NCI-H510A treated with DMSO at 0.1 percent for 48 hours (cell line): ENCODE measurements around the gene COL7A1.

Experiments used
- DNase-seq: peaks from one replicate; lab custom pipeline; 2025; lab: John Stamatoyannopoulos, UW

The COL7A1 gene

DNA sequence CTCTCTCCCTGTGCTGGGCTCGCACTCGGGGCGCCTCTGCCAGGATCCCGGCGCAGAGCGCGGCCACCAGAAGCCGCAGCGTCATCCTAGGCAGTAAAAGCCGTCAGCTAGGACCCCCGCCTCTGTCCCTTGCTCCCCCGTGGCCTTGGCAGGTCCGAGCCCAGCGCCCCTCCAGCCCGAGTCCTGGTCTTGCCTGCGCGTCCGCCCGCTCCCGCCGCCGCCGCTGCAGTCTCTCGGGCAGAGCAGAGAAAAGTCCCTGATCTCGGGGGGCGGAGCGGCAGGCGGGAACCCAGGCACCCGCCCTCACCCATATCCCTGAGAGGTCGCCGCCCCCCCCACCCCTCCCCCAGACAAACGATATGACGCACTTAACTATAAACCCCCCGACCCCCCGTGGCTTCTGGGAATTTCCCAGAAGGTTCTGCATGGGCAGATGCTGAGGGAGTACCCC lies at the start of gene COL7A1:
Gene COL7A1 (minus strand): TSS at position 255 of the 451 bp plus-strand sequence. CDS start 170 bp downstream, at position 85.
- DNase-seq, result no peak

DNA sequence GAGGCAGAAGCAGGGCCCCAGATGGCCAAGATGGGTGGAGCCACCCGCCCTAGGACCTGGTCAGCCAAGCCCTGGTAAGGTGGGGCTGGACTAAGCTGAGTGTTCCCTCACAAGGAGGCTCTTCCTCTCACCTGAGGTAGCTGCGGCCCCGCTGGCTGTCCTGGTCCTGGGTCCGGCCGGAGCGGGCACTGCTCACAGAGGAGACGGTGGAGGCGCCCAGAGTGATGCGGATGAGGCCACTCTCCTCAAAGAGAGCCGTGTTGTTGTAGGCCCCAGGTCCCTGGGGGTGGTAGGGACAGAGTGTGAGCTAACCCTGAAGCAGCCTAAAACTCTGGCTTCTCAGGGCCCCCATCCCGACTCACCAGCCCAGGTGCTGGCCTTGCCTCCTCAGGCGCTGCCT lies 47.5 kb upstream of the COL7A1 start:
- no peak for DNase-seq

DNA sequence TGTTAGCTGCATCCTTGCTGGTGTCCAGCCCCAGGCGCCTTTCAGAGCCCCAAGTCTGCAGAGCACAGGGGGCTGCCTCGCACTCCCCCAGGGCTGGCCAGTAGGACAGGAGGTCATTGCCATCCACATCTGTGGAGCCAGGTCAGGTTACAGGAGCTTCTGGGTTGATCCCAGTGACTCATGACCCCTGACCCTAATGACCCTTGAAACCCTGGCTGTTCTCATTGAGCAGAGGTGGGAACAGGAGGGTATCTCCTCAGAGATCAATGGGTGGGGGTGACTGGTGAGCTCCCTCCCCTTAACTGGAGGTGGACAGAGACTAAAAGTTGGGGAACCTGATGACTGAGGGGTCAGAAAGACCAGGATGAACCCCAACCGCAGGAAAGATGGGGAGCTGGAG lies 46.3 kb upstream of the COL7A1 start:
- DNase-seq, result no peak

DNA sequence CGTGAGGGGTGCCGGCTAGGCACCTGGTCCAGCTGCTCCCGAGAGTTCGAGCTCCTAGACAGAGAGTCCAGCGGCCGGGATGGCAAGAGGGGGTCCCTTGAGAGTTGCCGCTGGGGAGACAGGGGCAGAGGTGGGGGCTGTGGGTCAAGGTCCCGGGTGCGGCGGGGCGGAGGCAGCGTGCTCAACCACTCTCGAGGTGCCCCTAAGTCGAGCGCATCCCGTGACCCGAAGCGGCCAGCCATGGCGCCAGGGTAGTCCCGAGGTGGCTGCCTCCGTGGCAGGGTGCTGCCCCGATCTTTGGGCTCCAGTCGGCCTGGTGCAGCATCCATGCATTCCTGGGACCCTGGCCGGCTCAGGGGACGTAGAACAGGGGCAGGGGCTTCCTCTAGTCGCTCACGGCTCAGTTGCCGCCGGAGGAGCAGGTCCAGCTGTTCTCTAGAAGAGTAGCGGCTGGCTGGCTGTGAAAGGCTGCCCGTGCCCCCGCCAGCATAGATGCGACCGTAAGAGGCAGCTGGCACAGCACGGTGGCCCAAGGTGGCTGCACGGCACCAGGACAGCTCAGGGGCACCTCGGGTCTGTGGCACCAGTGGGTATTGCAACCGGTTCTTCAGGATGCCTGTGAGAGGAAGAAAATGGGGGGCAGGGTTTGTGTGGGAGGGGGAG lies 44.9 kb upstream of the COL7A1 start:
- no peak for DNase-seq

DNA sequence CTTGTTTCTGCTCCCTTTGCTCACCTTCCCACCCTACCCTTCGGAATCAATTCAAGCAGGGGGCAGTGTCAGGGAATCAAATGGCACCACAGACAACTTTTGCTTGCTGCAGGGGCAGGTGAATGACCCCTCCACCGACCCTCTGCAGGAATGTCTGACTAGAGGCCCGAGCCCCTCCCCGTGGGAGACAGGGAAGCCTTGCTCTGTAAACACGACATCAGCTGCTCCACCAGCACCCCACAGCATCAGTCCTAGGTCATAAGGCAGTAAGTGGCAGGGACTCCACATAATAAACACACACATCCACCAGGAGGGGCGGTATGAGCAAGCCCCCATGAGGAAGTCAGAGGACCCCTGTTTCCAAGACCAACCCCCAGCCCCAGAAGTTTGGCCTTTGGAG lies 42.2 kb upstream of the COL7A1 start:
- DNase-seq, result no peak

DNA sequence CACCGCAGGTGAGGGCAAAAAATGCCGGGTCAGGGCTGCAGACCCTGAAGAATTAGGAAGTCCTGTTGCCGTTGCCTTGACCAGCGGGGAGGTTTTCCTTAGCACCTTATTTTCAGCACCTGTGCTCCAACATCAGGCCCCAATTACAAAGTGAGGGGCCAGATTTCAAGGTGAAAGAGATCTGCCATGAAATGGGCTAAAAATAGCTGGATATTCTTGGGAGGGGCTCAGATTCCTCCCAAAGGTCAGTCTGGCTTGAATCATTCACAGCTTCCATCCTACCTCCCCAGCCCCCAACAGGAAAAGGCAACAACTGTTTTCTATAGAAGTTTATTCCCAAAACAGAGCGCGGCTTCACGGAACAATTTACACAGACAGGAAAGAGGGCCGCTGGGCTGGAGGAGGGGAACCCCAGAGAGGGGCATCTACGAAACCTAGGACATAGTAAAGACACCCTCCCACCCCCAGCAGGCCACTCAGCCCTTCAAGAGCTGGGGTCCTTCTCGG lies 41.1 kb upstream of the COL7A1 start:
- DNase-seq, result no peak

DNA sequence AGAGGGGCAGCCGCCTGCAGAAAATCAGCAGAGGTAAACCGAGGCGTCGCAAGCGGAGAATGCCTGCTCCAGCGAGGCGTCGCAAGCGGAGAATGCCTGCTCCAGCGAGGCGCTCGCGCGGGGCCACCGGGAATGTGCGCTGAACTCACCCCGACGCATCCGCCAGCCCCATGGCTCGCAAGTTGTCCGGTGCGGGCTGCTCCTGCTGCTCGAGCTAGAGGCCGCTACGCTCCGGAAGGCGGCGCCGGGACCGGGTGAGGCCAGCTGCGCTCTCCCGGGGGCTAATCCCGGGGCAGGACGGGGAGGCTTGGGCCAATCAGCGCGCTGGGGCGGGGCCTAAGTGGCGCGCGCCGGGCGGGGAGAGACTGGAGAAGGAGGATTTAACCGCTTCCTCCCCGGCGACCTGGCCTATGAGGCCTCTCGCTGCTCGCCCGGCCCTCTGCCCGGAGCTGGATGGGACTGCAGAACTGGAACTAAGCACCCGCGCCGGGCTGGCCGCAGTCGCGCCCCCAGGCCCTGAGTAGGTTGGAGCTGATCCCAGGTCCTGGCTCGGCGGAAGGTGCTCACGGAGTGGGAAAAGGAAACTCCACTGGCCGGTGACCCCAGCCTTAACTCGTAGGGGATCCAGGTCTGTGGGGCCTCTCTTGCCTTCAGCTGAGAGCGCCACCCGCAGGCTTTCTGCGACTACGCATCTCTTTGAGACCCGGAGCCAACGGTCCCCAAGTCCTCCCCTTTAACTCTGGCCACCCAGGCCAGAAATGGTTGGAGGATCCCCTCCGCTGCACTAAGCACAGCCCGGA lies 40.3 kb upstream of the COL7A1 start, which contains the start of gene SLC26A6:
Gene SLC26A6 (minus strand): TSS at position 240 of the 800 bp plus-strand sequence. CDS start 68 bp downstream, at position 172.
- peak; percentile 78 for DNase-seq

DNA sequence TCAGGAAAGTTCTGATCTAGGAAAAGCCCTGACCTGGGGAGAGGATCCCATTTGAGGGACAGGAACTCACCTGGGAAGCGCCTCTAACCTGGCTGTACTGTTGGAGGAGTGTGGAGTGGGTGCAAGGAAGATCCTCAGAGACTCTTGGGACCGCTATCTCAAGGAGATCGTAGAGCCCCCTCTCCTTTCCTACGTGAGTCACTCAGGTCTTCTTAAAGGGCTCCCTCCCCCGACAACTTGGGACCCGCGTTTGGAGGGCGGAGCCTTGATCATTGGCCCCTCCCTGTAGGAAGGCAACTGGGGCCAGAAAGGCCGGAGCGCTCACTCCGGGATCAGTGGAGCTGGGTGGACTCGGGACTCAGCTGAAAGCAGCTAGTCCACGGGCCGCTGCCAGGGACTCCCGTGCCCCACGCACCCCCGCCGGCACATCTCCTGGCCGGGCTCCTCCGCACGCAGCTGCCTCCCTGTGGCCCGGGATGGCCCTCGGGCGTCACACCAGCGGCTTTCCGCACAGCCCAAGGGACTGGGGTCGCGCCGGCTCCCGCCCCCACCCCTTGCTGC lies 39.6 kb upstream of the COL7A1 start:
- no peak for DNase-seq

DNA sequence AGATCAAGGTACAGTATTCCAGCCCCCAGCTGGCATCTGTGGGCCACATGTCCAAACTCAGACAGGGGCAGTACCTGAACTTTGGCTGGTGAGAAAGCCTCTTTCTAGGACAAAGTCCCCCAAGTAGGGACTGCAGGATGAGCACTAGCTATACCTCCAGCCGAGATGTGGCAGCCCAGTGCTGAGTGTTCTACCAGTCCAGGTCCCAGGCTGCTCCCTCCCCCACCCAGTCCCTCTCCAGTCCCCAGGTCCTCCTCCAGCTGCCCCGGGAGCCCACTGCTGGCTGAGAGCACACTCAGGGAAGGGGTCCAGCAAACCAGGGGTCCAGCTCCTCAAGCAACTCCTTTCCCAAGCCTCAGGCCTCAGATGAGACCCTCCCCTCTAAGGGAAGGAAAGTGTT lies 38.6 kb upstream of the COL7A1 start:
- no peak for DNase-seq

DNA sequence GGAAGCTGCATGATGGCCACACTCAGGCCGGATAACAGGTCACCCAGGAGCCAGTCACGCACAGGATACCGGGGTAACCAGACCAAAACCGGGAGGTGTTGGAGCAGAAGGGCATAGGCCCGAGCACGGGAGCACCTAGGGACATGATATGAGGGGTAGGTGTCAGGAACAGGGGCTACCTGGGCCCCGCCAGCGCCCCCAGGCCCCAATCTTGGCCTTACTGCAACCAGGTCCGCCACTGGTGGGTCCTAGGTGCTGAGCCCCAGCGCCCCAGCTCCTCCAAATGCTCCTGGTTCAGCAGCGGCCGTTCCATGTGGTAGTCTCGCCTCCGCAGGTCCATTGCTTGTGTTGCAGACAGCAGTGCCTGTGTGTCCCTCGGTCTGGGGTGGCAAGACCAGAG lies 38.1 kb upstream of the COL7A1 start:
- DNase-seq, result no peak

DNA sequence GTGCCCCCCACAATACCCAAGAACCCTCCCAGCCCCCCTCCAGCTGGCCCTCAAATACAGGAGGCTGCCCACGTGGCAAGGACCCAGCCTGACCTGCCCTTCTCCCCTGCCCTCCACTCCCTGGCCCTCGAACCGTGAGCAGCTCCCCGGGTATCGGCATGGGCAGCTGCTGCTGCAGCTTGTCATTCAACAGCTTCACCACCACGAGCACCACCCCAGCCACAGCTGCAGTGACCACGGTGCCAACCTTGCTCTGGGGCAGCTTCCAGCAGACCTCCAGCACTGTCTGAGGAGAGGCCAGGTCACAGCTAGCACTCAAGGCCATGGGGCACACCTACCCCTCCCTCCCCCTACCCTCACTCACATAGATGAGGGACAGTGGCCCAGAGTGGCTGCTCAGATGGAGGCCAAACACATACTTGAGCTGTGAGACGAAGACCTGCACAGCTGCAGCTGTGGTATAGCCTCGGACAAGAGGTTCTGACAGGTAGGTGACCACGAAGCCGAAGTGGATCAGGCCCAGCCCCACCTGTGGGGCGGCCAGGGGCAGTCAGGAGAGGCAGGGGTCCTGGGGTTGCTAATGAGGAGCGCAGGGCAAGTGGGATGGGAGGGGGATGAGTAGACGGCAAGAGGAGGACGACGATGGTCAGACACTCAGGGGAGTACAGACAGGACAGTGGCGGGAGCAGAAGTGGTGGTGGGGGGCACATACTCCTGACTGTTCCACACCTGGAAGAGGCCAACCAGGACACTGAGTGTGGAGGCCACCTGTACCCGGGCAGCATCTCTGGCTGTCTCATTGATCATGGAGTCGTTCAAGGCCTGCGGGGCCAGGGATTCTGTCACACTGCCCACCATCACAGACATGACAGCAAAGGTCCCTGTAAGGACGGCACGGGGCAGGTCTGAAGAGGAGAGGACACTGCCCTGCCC lies 36.7 kb upstream of the COL7A1 start:
- no peak for DNase-seq

DNA sequence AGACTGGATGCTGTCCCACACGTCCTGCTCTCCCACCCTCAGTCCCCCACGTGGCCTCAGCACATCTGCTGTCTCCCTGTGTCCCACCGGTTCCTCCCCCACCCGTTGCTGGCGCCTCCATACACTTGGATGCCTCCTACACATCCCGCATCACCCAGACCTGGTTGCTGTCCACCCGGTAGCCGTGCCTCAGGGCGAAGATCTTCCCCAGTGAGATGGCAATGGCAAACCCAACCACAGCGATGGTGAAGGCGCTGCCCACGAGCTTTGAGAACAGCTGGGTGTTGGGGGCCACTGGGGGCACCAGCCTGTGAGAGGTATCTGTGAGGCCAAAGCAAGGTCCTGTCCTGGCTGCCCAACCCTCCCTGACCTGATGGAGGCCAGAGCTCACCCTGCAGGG lies 35.7 kb upstream of the COL7A1 start:
- no peak for DNase-seq

DNA sequence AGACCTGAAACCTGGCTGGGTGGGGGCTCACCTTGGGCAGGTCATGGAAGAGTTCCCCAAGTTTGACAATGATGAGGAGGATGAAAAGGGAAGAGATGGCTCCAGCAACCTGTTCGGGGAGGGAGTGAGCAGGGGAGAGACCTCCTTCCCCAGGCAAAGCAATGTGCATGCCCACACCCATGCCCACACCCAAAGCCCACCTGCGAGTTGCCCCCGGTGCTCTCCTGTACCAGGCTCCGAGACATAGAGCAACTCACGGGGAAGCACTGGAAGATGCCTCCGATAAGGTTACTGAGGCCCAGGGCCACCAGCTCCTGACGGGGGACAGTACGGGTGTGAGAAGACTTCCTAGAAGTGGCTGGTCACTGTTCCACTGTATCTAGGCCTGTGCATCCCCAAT lies 35.3 kb upstream of the COL7A1 start:
- DNase-seq, result no peak

DNA sequence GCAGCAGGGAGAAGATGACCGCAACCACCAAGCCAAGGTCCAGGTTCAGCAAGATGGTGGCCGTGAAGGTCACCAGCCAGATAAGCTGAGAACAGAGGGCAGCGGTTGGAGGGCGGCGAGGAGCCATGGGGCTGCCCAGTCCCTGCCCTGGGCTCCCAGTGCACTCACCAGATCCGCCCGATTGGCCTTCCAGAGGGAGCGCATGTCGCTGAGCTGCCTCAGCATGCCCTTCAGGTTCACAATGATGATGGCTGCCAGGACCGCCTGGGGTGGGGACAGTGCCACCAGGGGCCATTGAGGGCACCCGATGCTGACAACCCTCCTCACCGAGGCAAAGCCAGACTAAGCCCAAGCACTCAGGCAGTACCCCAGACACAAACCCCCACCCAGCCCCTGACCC lies 34.8 kb upstream of the COL7A1 start:
- DNase-seq, result no peak

DNA sequence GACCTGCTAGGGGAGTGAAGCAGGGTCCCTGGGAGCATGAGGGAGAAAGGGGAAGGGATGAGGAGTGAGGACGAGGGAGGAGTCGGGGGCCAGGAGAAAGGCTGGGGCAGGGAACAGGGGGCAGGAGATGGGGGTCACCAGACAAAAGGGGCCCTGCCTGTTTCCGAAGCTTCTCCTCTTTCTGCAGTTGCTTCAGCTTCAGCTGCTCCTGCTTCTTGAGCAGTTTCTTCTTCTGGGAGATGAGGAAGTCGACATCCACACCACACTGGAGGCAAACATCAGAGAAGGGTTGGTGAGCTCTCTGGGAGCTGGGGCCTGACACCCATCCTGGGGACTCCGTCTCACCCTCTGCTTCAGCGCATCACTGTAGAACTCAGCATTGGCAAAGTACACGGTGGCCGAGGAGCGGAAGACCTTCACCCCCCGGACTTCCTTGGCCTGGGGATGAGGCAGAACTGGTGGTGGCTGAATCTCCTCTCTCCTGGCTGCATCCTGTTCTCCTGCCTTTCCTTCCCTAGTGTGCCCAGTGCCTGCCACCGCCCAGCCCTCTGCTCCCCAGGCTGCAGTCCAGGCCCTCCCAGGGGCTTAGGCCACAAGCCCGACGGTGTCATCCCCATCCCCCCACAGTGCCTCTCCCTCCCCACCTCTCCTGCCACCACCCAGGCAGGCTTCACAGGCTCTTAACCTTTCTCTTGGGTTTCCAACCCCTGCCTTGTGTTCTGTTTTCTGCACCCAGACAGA lies 33.3 kb upstream of the COL7A1 start:
- no peak for DNase-seq

DNA sequence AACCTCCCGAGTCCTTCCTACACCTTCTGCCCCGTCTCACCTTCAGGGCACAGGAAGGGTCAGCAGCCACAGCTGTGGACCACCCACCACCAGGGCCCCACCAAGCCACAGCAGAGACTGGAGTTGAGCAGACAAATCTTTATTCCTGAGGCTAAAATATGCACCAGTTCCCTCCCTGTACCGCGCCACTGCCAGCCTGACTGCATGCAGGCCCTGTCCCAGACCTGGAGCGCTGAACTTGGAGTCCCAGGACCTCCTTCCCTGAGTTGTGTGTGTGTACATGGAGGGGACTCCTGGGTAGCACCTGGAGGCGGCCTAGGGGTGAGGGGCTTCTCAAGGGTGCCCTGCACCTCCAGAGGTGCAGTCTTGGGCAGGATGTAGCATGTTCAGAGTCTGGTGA lies 30.5 kb upstream of the COL7A1 start:
- DNase-seq, result no peak

DNA sequence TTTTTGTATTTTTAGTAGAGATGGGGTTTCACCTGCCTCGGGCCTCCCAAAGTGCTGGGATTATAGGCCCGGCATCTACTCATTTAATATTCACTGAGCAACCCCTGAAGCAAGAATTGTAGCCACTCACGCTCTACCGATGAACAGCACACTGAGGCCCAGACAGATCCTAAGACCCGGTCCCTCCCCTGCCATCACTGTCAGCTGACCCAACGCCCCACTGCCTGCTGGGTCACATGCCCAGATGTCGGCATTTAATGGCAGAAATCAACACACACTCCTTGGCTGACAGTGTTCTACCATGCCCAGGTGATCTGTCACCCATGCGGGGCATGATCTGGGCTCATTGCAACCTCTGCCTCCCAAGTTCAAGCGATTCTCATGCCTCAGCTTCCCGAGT lies 29.6 kb upstream of the COL7A1 start:
- DNase-seq, result no peak

DNA sequence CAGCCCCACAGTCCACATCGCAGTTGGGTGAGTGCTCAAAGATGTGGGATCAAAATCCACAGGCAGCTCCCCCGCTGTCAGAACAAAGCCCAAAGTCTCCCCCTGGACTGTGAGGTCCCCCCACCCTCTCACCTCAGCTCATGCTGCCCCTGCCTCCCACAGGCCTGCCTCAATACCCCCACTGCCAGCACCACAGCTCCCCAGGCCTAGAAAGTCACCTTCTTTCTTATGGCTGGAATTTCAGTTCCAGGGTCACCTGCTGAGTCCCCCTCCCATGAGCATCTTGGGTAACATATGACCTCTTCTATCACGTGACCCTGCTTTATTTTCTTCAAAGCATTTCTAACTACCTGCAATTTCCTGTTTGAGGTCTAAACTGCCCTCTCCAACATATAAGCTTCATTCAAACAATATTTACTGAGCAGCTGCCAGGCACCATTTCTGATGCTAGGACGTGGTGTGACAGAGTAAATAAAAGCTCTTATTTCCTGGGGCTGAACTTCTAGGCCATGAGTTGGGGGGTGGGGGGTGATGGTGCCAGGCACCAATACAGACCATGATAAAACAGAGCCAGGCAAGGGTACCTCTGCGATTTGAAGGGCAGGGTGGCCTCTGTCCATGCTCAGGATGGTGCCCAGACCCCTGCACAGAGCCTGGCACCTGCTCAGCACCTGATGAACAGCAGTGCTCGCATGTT lies 28.9 kb upstream of the COL7A1 start:
- DNase-seq, result peak; percentile 79

DNA sequence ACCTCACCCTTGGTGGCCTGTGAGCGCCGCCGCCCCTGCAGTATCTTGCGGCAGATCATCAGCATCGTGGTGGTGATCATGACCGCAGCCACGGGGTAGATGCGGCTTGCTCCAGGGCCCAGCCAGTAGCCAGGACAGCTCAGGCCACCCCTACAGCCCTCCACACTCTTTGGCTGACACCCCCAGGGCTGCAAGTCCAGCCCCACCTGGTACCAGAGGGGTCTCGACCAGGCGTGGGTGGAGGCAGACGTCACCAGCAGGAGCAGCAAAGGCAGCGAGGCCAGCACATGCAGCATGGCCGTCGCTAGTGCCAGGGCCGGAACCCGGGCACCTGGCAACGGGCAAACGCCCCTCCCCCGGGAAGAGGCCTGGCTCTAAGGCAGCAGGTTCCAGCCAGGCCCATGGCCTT lies 26.3 kb upstream of the COL7A1 start, which contains the start of gene TMEM89:
Gene TMEM89 (minus strand): TSS at position 309 of the 409 bp plus-strand sequence. CDS start 13 bp downstream, at position 296.
- no peak for DNase-seq
